GM18907 (cell line): ENCODE data around the gene LZTR1.
"Not testable (repeated sequence)": the region's sequence is repeated elsewhere in the genome, so short reads cannot be mapped to it uniquely, and the experiment has no call there.

Experiments used
- ATAC-seq: cut with Tn5 transposase; IDR thresholded peaks from one replicate; pipeline ENCODE4 v1.9.1; 2021; ENCODE audit warnings: mild to moderate bottlenecking, moderate library complexity; ENCODE audit not compliant: unreplicated experiment

LZTR1 gene

GRCh38 chr22:20965104-20965887 lies 16.8 kb upstream of the LZTR1 start:
- ATAC-seq, result no peak

DNA sequence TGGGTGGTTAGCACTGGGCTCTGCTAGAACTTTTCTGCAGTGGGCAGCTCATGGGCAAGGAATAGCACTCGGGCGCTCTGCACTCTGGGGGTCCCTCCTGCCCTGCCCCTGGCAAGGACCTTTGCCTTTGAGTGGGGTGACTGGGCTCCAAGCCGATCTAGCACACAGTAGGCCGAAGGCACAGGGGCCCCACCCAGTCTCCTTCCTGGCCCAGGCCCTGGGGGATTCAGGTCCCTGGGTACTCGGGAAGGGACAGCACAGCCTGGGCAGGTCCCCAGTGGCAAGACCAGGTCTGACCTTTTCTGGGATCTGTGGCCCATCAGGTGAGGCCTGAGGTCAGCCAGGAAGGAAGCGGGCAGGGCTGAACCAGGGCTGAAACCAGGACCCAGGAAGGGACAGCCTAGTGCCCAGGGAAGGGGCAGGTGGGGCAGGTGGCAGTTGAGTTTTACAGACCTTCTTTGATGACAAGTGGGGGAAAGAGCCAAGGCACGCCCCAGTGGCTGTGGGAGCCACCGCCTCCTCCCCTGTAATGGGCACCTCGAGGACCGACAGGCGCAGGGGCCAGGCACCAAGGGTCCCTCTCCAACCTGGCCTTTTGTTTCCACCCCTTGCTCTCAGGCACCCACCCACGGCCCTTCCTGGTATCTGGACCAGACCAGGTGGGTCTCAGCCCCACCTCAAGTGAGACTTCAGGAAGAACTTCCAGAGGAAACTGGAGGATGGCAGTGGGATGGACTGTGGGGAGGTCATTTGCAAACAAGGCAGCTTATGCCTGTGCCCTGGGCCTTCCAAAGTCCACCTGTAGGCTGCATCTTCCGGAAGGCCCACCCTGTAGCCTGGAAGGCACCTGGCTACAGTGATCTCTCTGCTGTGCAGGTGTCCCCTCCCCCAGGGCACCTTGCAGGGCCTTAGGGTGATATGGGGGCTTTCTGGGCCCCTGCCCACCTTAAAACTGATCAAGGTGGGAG lies 15.9 kb upstream of the LZTR1 start:
- ATAC-seq, result no peak

GRCh38 chr22:20966883-20967696 lies 15.0 kb upstream of the LZTR1 start, which contains the start of gene AIFM3:
Gene AIFM3 (plus strand): TSS chr22:20967255. CDS start chr22:20967945, 690 bp downstream.
- no peak for ATAC-seq

GRCh38 chr22:20967697-20968211 lies 14.3 kb upstream of the LZTR1 start:
- ATAC-seq, result no peak

DNA sequence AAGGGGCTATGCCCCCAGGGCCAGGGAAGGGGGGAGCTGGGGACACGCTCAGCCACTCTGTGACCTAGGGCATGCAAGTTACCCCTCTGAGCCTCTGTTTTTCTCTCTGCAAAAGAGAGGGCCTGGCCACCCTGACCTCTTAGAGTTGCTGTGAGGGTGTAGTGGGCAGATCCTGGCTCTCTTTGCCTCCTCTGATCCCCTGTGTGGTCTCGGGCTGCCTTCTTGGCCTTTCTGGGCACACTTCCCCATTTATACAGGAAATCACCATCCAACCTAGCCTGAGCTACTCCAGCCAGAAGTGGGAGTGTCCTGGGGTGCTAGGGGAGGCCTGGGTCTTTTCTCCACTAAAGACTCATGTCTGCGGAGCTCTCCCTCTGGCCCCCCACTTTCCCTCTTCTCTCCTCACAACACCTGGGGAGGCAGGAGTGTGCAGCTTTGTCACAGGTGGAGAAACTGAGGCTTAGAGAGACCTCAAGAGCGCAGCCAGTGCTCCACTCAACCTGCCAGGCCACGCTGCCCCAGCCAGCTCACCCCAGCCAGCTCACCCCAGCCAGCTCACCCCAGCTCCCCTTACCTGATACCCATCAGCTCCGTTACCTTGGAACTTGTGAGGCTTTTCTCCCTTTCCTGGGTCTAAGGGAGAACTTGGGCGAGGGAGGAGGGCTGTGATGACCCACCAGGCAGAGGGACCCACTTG lies 13.7 kb upstream of the LZTR1 start:
- ATAC-seq, result no peak

- no peak for ATAC-seq
Observed at GRCh38 chr22:20970939-20971657, 11.0 kb upstream of the LZTR1 start.

DNA sequence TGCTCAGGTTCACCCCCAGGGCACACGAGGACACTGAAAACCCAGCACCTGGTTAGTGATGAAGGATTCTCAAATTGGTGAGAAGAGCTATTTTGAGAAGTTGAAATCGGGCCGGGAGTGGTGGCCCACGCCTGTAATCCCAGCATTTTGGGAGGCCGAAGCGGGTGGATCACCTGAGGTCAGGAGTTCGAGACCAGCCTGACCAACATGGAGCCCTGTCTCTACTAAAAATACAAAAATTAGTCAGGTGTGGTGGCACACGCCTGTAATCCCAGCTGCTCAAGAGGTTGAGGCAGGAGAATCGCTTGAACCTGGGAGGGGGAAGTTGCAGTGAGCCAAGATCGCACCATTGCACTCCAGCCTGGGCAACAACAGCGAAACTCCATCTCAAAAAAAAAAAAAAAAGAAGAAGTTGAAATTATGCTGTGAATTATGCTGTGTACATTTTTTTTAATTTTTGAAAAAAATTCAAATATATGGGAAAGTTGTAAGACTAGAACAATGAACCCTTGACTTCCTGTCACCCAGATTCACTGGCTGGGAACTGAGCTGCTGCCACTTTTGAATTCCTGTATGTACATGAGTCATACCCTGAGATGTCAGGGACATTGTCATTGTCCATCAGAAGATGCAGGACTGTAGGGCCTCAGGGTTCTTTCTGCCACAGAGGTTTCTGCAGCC lies 9.9 kb upstream of the LZTR1 start:
- not testable (repeated sequence) for ATAC-seq

DNA sequence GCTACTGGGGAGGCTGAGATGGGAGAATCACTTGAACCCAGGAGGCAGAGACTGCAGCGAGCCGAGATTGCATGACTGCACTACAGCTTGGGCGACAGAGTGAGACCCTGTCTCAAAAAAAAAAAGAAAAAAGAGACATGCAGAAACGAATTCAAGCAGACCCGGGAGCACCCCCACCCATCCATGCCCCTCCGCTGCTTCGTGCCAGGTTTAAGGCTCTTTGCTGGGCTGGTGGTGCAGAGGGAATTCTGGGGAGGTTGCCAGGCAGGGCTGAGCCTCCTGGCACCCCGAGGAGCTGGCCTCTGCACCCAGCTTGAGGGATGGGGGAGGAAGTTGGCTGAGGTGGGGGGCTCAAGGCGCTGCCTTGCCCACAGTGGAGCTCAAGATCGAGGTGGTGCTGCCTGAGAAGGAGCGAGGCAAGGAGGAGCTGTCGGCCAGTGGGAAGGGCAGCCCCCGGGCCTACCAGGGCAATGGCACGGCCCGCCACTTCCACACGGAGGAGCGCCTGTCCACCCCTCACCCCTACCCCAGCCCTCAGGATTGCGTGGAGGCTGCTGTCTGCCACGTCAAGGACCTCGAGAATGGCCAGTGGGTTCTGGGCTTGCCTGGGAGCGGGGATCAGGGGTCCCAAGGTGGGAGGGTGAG lies 9.0 kb upstream of the LZTR1 start:
- ATAC-seq, result no peak

DNA sequence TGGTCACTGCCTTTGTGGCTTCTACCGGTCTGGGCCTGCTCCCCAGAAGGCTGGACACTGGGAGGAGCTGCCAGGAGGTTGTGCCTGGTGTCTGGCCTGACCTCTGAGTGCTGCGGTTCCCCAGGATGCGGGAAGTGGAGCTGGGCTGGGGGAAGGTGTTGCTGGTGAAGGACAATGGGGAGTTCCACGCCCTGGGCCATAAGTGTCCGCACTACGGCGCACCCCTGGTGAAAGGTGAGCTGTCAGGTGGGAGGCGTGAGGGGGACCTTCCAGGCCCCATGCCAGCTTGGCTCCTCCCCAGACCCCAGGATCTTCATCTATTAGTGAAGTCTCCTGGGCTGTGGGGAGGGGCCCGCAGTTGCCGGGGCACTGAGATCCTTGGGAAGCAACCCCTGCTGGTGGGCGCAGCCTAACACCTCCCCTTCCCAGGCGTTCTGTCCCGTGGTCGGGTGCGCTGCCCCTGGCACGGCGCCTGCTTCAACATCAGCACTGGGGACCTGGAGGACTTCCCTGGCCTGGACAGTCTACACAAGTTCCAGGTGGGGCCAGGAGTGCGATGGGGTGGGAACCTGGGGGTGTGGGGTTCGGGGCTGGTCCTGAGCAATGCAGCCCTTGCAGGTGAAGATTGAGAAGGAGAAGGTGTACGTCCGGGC lies 8.3 kb upstream of the LZTR1 start:
- no peak for ATAC-seq

DNA sequence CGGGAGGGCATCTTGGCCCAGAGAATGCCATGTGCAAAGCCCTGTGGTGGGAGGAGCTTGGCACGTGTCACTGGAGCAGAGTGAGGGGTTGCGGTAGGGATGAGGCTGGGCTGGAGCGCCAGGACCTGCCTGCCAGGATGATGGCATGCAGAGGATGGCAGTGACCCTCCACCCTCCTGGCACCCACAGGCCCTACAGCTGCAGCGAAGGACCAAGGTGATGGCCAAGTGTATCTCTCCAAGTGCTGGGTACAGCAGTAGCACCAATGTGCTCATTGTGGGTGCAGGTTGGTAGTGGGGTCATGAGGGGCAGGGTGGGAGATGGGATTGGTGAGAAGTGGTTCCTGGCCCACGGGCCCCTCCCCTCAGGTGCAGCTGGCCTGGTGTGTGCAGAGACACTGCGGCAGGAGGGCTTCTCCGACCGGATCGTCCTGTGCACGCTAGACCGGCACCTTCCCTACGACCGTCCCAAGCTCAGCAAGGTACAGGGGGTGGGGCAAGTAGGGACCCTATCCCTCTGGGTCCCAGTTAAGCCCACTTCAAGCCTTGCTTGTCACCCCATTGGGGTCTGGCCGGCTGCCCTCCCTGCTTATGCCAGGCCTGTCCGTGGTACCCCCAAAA lies 7.7 kb upstream of the LZTR1 start:
- no peak for ATAC-seq

DNA sequence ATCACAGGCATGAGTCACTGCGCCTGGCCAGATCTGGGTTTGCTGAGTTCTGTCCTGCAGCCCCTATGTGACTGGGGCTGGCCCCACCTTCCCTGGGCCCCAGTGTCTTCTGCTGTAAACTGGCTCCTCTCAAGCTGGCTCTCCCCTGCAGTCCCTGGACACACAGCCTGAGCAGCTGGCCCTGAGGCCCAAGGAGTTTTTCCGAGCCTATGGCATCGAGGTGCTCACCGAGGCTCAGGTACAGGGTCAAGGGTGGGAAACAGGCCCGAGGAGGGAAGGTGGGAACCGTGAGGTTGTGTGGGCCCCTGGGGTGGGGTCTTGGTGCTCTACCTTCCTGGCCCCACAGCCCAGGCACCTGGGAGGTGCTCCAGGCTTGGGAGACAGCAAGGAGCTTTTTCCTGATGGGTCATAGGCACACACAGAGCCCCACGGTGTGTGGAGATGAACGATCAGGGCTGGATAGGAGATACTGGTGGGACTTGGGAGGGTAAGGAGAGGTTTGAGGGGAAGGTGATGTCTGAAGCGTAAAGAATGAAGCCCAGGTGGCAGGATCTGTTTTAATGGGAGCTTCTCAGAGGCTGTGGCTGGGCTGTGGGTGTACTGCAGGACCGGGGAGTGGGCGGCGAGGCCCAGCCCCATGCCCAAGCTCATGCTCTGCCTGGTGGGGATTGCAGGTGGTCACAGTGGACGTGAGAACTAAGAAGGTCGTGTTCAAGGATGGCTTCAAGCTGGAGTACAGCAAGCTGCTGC lies 6.4 kb upstream of the LZTR1 start:
- no peak for ATAC-seq

DNA sequence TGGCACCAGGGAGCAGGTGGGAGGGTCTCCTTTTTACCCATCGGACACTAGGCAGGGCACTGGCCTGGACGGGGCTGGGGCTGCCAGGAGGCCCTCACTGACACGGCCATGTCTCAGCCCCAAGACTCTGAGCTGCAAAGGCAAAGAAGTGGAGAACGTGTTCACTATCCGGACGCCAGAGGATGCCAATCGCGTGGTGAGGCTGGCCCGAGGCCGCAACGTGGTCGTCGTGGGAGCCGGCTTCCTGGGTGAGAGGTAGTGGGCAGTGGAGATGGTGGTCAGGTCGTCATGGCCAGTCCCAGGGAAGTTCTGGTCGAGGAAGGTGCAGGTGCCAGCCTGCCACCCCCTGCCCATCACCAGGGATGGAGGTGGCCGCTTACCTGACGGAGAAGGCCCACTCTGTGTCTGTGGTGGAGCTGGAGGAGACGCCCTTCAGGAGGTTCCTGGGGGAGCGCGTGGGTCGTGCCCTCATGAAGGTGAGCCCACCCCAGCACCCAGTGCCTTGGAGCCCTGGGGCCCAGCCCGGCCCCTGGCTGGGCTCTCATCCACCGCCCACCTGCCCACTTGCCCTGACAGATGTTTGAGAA lies 5.7 kb upstream of the LZTR1 start:
- ATAC-seq, result no peak

- ATAC-seq, result no peak
Observed at GRCh38 chr22:20977019-20977418, 5.1 kb upstream of the LZTR1 start.

DNA sequence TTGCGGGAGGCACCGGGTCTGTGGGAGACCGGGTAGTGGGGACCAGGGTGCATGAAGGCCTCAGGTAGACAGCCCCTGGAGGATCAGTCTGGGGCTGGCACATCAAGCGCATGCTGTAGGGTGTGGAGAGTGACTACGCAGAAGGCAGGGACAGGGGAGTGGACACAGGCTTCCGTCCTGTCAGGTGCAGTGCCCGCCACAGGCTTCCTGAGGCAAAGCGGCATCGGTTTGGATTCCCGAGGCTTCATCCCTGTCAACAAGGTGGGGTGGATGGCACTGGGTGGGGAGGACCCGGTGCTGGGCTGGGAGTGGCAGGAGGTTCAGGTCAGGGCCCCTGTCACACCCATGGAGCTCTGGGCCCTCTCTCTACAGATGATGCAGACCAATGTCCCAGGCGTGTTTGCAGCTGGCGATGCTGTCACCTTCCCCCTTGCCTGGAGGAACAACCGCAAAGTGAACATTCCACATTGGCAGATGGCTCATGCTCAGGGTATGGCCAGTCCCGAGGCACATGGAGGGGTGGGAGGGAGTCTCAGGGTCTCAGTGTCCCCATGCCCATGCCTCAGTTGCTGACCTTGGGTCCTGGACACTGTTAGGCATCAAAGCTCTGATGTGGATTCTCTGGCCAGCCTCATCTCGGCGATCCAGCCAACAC lies 4.5 kb upstream of the LZTR1 start:
- no peak for ATAC-seq

GRCh38 chr22:20978419-20978818 lies 3.7 kb upstream of the LZTR1 start:
- ATAC-seq, result no peak

DNA sequence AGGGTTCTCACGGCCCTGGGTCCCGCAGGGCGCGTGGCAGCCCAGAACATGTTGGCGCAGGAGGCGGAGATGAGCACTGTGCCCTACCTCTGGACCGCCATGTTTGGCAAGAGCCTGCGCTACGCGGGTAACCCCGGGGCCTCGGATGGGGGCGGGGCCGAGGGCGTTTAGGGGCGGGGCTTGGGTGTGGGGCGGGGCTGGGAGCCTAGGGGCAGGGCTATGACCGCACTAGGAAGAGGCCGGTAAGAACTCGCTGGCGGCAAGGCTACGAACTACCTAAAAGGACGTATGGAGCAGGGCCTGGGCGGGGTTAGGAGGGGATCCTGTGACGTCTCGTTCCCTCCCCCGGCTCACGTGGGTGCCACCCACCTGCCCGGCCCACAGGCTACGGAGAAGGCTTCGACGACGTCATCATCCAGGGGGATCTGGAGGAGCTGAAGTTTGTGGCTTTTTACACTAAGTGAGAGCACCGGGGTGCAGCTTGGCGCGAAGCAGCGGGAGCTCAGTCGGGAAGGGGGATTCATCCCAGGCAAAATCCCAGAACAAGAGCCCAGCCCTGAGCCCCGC lies 2.8 kb upstream of the LZTR1 start:
- no peak for ATAC-seq
